Germinal center (tissue), 1 donor: ENCODE measurements around the gene CNIH2.

ENCODE experiments used
- DNase-seq: peaks from one replicate; pipeline ENCODE4 v3.0.0; 2012; ENCODE audit warnings: mixed read lengths, low spot score

Gene CNIH2

GRCh38 chr11:66278363-66279091 is 552 bp downstream of the CNIH2 start:
- DNase-seq, result no peak

DNA sequence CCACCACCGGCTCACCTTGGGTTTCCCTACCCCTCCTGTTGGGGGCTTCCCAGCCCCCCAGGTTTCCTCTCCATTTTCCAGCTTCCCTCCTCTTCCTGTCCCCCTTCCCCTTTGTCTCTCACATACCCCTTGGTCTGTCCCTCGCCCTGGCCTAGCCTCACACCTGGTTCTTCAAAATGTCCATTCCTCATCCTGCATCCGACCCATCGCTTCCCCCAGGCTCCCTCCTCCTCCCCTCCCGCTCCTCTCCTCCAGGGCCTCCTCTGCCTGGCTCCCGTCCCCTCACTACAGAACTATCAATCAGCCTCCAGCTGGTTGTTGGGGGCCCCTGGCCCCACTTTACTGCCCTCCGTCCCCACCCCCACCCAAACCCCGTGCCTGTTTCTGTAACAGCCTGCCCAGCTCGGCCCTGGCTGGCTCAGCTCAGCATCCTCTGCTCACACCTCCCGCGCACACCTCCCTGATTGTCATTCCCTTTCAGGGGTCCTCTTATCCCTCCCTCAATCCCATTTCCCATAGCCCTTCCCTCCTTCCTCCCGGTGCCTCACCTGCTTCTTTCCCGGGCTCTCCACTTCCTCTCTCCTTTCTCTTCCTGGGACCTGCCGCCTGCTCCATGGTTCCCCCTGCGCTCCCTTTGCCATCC is 1.2 kb downstream of the CNIH2 start:
- no peak for DNase-seq

DNA sequence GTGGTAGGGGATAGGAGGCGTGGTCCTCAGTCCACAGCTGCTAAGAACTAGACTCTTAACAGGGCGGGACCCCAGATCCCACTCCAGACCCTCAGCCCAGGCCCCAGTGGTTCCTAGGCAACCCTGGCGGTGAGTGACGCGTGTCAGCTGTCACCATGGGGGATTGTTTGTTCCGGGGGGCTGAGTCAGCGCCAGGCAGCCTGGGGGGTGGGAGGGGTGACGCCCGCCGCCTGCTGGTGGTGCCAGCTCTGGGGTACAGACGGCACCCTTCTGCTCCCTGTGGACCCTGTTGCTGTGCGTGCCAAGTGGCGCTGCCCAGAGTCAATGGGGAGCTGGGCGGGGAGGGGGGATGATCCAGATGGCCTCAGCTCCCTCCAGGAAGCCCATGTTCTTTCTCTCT is 2.5 kb downstream of the CNIH2 start:
- DNase-seq, result no peak

- no peak for DNase-seq
These were observed 3.0 kb downstream of the CNIH2 start for GRCh38 chr11:66281001-66281400.

DNA sequence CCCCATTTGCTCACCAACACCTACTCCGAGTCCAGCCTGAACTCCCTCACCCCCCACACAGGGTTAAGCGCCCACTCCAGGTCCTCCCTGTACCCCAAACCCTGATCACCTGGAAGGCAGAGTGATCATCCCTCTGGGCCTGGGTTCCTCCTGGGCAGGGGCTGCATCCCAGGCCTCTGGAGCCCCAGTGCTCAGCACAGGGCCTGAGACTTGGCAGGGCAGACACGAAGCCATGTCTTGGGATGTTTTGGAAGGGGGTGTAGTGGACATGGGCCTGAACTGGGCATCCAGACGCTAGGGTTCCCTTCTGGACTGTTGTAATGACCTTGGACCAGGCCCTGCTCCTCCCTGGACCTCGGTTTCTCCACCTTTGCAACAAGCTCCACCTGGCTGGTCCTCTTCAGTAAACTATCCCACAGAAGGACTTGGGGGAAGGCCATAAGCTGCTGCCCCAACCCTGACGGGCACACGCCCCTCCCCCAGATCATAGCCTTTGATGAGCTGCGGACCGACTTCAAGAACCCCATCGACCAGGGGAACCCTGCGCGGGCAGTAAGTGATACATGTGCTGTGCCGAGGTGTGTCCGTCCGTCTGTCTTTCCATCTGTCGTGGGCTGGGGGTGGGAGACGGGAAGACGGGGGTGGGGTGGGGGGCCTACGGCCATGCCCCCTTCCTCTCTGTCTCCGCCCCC is 3.9 kb downstream of the CNIH2 start:
- no peak for DNase-seq

GRCh38 chr11:66282468-66283455 is 4.8 kb downstream of the CNIH2 start:
- peak; percentile 97 for DNase-seq

DNA sequence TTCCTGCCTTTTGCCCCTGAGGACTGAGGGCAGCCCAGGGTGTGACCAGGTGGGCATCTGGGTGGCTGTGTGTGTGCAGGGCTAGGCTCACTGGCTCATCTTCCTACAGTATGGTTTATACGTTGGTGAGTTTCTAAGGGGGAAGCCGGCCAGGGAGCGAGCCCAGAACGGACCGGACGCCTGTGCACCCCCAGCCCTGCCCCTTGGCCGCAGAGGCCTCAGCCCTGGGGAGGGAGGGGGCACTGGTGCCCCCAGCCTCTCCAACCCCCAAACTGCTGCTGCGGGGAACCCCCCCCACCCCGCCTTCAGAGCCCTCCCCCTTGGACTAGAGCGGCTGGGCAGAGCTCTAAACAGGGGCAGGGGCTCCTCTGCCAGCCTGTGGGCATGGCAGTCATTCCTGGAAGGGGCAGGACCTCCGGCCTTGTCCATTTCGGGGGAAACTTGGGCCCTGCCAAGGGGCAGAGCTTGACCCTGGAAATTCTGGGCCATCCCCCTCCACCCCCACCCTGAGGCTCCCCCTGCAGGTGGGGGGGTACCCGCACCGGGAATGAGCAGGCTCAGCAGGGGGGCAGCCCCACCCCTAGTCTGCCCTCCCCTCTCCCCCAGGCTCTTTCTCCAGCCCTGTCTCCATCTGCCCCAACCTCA is 5.6 kb downstream of the CNIH2 start:
- DNase-seq, result no peak

DNA sequence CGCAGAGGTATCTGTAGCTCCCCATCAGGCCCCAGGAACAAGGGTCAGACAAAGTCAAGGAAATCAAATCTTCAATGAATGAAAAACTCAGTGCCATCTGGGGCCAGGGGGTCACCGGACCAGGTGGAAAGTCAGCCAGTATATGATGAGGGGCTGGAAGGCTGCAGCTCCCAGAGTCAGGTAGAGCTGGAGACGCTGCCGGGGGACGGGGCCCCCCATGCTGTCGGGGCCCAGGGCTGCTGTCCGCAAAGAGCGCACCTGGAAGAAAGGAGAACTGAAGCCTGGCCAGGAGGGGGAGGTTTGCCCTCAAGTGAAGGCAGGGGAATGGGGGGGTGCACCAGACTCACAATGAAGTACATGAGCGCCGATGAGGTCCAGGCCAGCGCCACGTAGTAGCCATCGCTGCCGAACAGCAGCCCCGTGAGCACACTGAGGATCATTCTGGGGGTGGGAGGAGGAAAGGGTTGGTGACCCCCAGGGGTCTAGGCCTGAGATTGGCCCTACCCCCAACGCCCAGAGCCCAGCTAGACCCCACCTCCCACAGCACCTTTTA is 6.6 kb downstream of the CNIH2 start:
- no peak for DNase-seq

- no peak for DNase-seq
These were observed 7.4 kb downstream of the CNIH2 start for GRCh38 chr11:66285250-66285947.

GRCh38 chr11:66286699-66287098 is 8.7 kb downstream of the CNIH2 start:
- DNase-seq, result no peak

DNA sequence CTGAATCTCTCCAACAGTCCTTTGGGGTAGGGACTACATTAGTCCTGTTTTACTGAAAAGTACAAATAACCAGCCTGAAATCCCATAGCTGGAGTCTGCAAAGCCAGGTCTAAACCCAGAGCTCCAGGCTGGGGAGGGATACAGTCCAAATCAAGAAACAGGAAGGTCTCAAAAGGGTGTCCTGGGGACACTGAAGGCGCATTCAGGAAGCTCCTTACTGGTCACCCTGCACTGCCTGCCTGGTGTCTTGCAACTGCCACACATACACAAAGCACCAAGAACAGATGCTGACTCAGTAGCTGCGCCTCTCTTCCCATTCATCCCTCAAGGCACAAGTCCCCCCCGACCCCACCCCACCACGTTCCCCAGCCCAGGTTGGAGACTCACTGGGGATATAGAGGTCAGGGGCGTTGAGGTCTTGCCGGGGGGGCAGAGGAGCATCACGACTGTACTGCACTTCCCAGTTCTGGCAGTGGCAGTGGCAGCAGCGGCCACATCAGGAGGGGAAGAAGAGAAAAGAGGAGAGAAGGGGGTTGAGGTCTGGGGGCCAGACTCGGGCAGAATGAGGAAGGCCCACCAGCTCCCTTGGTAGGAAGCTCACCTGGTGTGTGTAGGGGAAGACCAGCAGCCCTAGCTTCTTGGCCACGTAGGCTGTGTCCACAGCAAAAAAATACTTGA is 9.4 kb downstream of the CNIH2 start:
- DNase-seq, result no peak

GRCh38 chr11:66287889-66288670 is 10.1 kb downstream of the CNIH2 start:
- no peak for DNase-seq

DNA sequence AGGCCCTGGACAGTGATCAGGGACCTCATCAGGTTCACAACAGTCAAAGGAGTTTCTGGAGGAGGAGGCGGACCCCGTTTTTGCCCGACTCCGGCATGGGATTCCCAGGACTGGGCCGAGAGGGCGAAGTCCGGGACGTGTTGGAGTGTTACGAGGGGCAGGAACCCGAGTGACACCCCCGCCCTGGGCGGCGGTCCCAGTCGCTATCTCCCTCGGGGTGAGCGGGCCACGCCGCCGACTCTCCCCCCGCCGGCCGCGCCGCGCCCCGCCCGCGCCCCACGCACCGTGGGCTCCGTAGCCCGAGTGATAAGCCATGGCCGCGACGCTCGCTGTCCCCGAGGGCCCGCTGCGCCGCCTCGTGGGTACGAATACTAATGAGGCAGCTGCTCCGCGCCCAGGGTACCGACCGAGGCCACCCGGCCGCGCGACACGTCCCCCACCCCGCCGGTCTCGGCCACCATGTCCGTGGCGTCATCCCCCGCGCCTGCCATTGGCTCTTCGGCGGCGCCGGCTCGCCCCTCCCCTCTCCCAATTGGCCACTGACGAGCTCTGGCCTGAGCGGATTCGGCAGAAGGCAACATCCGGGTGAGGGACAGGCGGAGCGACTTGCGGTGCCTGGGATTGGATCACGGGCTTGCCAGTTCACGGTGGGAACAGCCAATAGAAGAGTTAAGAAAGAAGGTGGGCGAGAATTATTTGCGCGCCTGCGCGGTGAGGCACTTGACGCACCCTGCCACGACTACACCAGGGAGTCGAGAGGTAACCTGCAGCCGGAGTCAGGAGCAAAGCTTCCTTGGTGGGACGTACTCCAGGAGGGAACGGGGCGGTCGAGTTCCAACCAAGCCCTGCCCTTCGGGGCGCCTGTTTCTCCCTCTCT is 10.9 kb downstream of the CNIH2 start, which contains the start of gene YIF1A:
Gene YIF1A (minus strand): TSS at position 473 of the 877 bp plus-strand sequence. CDS start 158 bp downstream, at position 315.
- DNase-seq, result peak; percentile 100

DNA sequence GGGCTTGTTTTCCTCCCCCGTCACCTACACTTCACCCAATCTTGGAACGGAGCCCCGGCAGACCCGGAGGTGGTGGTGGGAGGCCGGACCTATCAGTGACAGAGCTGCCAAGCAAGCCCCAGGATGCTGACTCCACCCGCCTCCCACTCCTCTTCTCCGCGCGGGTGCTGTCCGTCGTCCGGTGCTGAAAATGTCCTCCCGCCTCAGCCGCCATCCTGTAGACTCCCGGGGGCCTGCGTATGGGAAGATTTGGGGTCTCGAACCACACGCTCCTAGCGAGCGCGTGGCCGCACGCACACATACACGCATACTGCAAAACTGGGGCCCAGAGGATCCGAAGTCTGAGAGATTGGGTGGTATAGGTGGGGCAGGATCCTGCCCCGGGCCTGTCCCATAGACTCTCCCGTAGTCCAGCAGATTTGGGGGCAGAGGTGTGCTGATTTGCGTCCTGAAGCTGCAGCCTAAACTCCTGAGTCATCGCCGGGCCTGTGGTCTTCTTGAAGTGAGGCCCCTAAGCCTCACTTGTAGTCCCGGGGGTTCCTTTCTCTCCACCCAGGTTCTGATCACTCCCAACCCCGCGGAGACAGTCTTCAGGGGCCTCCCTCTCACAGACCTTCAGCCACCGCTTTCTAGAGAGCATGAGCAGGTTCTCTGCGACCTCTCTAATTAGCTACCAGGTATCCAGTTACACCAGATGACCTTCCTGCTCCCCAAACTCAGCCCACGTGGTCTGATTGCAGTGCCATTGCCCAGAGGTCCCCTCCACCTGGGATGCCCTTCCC is 11.8 kb downstream of the CNIH2 start:
- peak; percentile 79 for DNase-seq

DNA sequence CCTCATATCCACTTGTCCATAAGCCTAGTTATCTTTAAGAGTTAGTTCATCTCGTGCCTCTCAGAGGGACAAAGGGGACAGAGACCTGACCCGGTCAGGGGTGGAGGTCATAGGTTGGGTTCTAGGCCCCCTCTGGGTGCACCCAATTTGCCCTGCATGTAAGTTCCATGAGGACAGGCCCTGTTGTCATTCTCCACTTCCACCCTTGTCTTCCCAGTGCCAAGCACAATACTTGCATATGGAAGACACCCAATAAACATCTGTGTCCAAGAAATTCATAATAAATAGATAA is 12.3 kb downstream of the CNIH2 start:
- no peak for DNase-seq

- DNase-seq, result no peak
These were observed 13.3 kb downstream of the CNIH2 start for GRCh38 chr11:66291303-66291705.
